ENCODE results near the gene ECD.
"Not testable (repeated sequence)": the region's sequence is repeated elsewhere in the genome, so short reads cannot be mapped to it uniquely, and the experiment has no call there.

ECD gene

DNA sequence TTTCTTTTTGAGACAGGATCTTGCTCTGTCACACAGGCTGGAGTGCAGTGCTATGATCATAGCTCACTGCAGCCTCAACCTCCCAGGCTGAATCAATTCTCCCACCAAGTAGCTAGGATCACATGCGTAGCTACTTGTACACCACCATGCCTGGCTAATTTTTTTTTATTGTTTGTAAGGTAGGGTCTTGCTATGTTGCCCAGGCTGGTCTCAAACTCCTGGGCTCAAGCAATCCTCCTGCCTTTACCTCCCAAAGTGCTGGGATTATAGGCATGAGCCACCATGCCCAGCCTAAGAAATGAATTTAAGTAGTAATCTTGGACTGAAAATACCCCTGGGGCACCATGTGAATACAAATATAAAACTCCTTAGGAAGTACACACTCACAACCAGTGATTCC, 51.8 kb downstream of the ECD start:
- Histone ChIP-seq H3K9ac (ENCODE audit: low read length) (no peak overlapping the region), H3K27ac (ENCODE audit: low read length) (no peak overlapping the region), H3K36me3 (replicated peaks; ENCODE audit: low read depth, low read length) (no peaks in the 10 kb centered on the region), H3K79me2 (ENCODE audit: low read length) (no peaks in the 10 kb centered on the region), H3K4me2 (ENCODE audit: low read length) (no peak overlapping the region), H3K9me3 (ENCODE audit: insufficient read depth, low read length) (no peaks in the 10 kb centered on the region), H3K4me1 (ENCODE audit: low read length) (no peaks in the 10 kb centered on the region), H2AFZ (ENCODE audit: low read depth, low read length) (no peak overlapping the region), H4K20me1 (ENCODE audit: insufficient read depth, low read length) (no peaks in the 10 kb centered on the region), H3K4me3 (ENCODE audit: low read length) (no peak overlapping the region), H3K27me3 (ENCODE audit: low read depth, low read length) (no peaks in the 10 kb centered on the region)
- no peak for TF ChIP-seq CTCF (IDR thresholded peaks at IDR 0.05; ENCODE audit: low read depth, low read length)
- no peak for TF ChIP-seq EZH2phosphoT487 (IDR thresholded peaks at IDR 0.05; ENCODE audit: low read depth)

DNA sequence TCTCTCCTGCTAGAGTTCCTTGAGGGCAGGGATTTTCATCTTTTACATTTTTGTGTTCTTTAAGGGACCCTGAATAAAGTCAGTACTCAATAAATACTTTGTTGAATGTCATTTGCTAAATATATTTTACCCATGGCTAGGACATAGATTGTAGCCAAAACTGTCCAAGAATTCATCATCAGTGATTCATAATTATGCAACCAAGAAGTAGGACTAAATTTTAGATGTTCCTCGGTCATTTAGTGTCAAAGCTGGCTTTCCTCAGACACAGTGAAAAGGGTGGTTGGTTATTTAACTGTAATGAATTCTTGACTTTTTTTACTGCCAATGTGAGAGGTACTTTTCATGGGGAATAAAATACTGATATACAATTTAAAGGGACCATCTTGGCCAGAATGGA, 54.3 kb downstream of the ECD start:
- Histone ChIP-seq H3K9me3 (ENCODE audit: insufficient read depth, low read length) (no peaks in the 10 kb centered on the region), H3K27ac (ENCODE audit: low read length) (no peak overlapping the region), H3K4me2 (ENCODE audit: low read length) (no peak overlapping the region), H3K79me2 (ENCODE audit: low read length) (no peaks in the 10 kb centered on the region), H3K4me3 (ENCODE audit: low read length) (no peak overlapping the region), H2AFZ (ENCODE audit: low read depth, low read length) (no peak overlapping the region), H3K4me1 (ENCODE audit: low read length) (no peaks in the 10 kb centered on the region), H3K36me3 (replicated peaks; ENCODE audit: low read depth, low read length) (no peaks in the 10 kb centered on the region), H4K20me1 (ENCODE audit: insufficient read depth, low read length) (no peaks in the 10 kb centered on the region), H3K9ac (ENCODE audit: low read length) (no peak overlapping the region), H3K27me3 (ENCODE audit: low read depth, low read length) (no peaks in the 10 kb centered on the region)
- TF ChIP-seq CTCF (IDR thresholded peaks at IDR 0.05; ENCODE audit: low read depth, low read length) (no peak), EZH2phosphoT487 (IDR thresholded peaks at IDR 0.05; ENCODE audit: low read depth) (no peak)

DNA sequence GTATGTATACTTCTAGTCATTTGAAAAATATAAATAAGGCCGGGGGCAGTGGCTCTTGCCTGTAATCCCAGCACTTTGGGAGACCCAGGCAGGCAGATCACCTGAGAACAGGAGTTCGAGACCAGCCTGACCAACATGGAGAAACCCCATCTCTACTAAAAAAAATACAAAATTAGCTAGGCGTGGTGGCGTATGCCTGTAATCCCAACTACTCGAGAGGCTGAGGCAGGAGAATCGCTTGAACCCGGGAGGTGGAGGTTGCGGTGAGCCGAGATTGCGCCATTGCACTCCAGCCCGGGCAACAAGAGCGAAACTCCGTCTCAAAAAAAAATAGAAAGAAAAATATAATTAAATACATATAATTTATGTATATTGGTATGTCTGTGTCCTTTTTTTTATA, 55.8 kb downstream of the ECD start:
- not testable (repeated sequence) for H3K36me3 ChIP-seq (replicated peaks; ENCODE audit: low read depth, low read length); H3K9ac ChIP-seq (ENCODE audit: low read length); H3K4me2 ChIP-seq (ENCODE audit: low read length); H3K9me3 ChIP-seq (ENCODE audit: insufficient read depth, low read length); H3K4me1 ChIP-seq (ENCODE audit: low read length); H2AFZ ChIP-seq (ENCODE audit: low read depth, low read length); H3K27me3 ChIP-seq (ENCODE audit: low read depth, low read length); H3K79me2 ChIP-seq (ENCODE audit: low read length); H4K20me1 ChIP-seq (ENCODE audit: insufficient read depth, low read length); H3K27ac ChIP-seq (ENCODE audit: low read length); H3K4me3 ChIP-seq (ENCODE audit: low read length)

GRCh38 chr10:73110345-73110849, 57.4 kb downstream of the ECD start, which contains the start of gene NUDT13:
Gene NUDT13, plus strand, starts transcription at chr10:73110455. Its CDS starts 3,911 bp downstream, at chr10:73114366.
- no peaks in the 10 kb centered on the region for H3K79me2 ChIP-seq (ENCODE audit: low read length)
- H2AFZ ChIP-seq (ENCODE audit: low read depth, low read length), result no peak within 1 kb of the TSS
- no peak for TF ChIP-seq EZH2phosphoT487 (IDR thresholded peaks at IDR 0.05; ENCODE audit: low read depth)
- TF ChIP-seq CTCF (IDR thresholded peaks at IDR 0.05; ENCODE audit: low read depth, low read length), result no peak
- no peaks in the 10 kb centered on the region for H3K9me3 ChIP-seq (ENCODE audit: insufficient read depth, low read length)
- H3K4me2 ChIP-seq (ENCODE audit: low read length), result peak within 1 kb of the TSS; percentile 58
- no peaks in the 10 kb centered on the region for H3K36me3 ChIP-seq (replicated peaks; ENCODE audit: low read depth, low read length)
- H4K20me1 ChIP-seq (ENCODE audit: insufficient read depth, low read length), result no peaks in the 10 kb centered on the region
- H3K4me3 ChIP-seq (ENCODE audit: low read length), result peak within 1 kb of the TSS; percentile 74
- H3K27me3 ChIP-seq (ENCODE audit: low read depth, low read length), result no peaks in the 10 kb centered on the region
- no peaks in the 10 kb centered on the region for H3K4me1 ChIP-seq (ENCODE audit: low read length)
- peak within 1 kb of the TSS; percentile 43 for H3K9ac ChIP-seq (ENCODE audit: low read length)
- no peak within 1 kb of the TSS for H3K27ac ChIP-seq (ENCODE audit: low read length)

- H3K36me3 ChIP-seq (replicated peaks; ENCODE audit: low read depth, low read length); H3K27me3 ChIP-seq (ENCODE audit: low read depth, low read length); H4K20me1 ChIP-seq (ENCODE audit: insufficient read depth, low read length); H3K4me1 ChIP-seq (ENCODE audit: low read length); H3K27ac ChIP-seq (ENCODE audit: low read length); H3K4me3 ChIP-seq (ENCODE audit: low read length); H3K9ac ChIP-seq (ENCODE audit: low read length); H2AFZ ChIP-seq (ENCODE audit: low read depth, low read length); H3K4me2 ChIP-seq (ENCODE audit: low read length); H3K9me3 ChIP-seq (ENCODE audit: insufficient read depth, low read length); H3K79me2 ChIP-seq (ENCODE audit: low read length): not testable (repeated sequence)
Observed at GRCh38 chr10:73109248-73109652, 58.6 kb downstream of the ECD start.

Measured in OCI-LY3 (cell line).